Type B pancreatic cell (in vitro differentiated cells): Measurements from ENCODE around the gene FAM25A. TPM values are rescaled to one million over a fixed set of nuclear protein-coding genes. Genes with fewer than 3 reads are reported as not detected.
"Not testable (repeated sequence)": the region's sequence is repeated elsewhere in the genome, so short reads cannot be mapped to it uniquely, and the experiment has no call there.

ENCODE experiments used
- DNase-seq: peaks from one replicate; pipeline ENCODE4 v3.0.0; 2021; ENCODE audit warnings: mixed read lengths; ENCODE audit not compliant: unreplicated experiment; ENCODE audit errors: extremely low spot score
- H3K27ac Mint-ChIP-seq: 2 replicates; pipeline ENCODE4 v1.8.0; 2021; ENCODE audit warnings: mild to moderate bottlenecking, mixed read lengths
- H3K27me3 Mint-ChIP-seq: 2 replicates; pipeline ENCODE4 v1.8.0; 2021; ENCODE audit warnings: mixed read lengths
- H3K36me3 Mint-ChIP-seq: 2 replicates; pipeline ENCODE4 v1.8.0; 2021; ENCODE audit warnings: mixed read lengths
- H3K4me1 Mint-ChIP-seq: one replicate; pipeline ENCODE4 v1.8.0; 2021; ENCODE audit warnings: mixed read lengths; ENCODE audit not compliant: unreplicated experiment
- H3K4me3 Mint-ChIP-seq: 2 replicates; pipeline ENCODE4 v1.8.0; 2021; ENCODE audit warnings: mild to moderate bottlenecking, mixed read lengths
- H3K9me3 Mint-ChIP-seq: 2 replicates; pipeline ENCODE4 v1.8.0; 2021; ENCODE audit warnings: mixed read lengths
- CTCF ChIP-seq: fragments of 200-600 bp; sonication (generic); conservative IDR thresholded peaks from 2 replicates; pipeline ENCODE4 v1.5.0; 2021; ENCODE audit warnings: antibody characterized with exemption, mild to moderate bottlenecking
- long read RNA-seq: library from polyadenylated mRNA; unstranded; transcript quantifications from one replicate; pipeline ENCODE4 v2.0.0, GENCODE V29; 2020
- total RNA-seq: library from RNA; stranded (reverse); gene quantifications from 2 replicates; pipeline ENCODE4 v1.2.1, GENCODE V29; 2021; ENCODE audit warnings: low replicate concordance

Gene FAM25A
- not detected in 2 replicates for total RNA-seq
- long read RNA-seq, result 0 reads

- H3K27ac Mint-ChIP-seq, H3K4me1 Mint-ChIP-seq, DNase-seq, H3K9me3 Mint-ChIP-seq, H3K27me3 Mint-ChIP-seq, H3K36me3 Mint-ChIP-seq, H3K4me3 Mint-ChIP-seq: not testable (repeated sequence)
Observed at GRCh38 chr10:87020056-87020455, at the start of gene FAM25A. FAM25A (plus strand) TSS chr10:87020294; CDS start chr10:87020325, 31 bp downstream.

- Mint-ChIP-seq H3K4me1 (peaks cover 36% of the 10 kb centered on the region), H3K36me3 (peaks cover 4% of the 10 kb centered on the region), H3K9me3 (no peaks in the 10 kb centered on the region), H3K4me3 (peak overlapping the region; percentile 89), H3K27me3 (peaks cover 4% of the 10 kb centered on the region), H3K27ac (peak overlapping the region; percentile 95)
- DNase-seq, result no peak
- no peak for TF ChIP-seq CTCF
Observed at GRCh38 chr10:86970982-86971231, 49.2 kb upstream of the FAM25A start.

- peak overlapping the region; percentile 99 for H3K27ac Mint-ChIP-seq
- no peak for DNase-seq
- H3K9me3 Mint-ChIP-seq, result no peaks in the 10 kb centered on the region
- H3K36me3 Mint-ChIP-seq, result peaks cover 4% of the 10 kb centered on the region
- H3K4me3 Mint-ChIP-seq, result peak overlapping the region; percentile 93
- H3K4me1 Mint-ChIP-seq, result peaks cover 34% of the 10 kb centered on the region
- peak; percentile 37 for TF ChIP-seq CTCF
- peaks cover 4% of the 10 kb centered on the region for H3K27me3 Mint-ChIP-seq
Observed at GRCh38 chr10:86971232-86971991, 48.7 kb upstream of the FAM25A start.

- DNase-seq, result no peak
- peaks cover 4% of the 10 kb centered on the region for H3K36me3 Mint-ChIP-seq
- H3K27ac Mint-ChIP-seq, result peak overlapping the region; percentile 99
- no peak for TF ChIP-seq CTCF
- peaks cover 27% of the 10 kb centered on the region for H3K4me1 Mint-ChIP-seq
- peak overlapping the region; percentile 85 for H3K4me3 Mint-ChIP-seq
- H3K9me3 Mint-ChIP-seq, result no peaks in the 10 kb centered on the region
- H3K27me3 Mint-ChIP-seq, result peaks cover 4% of the 10 kb centered on the region
Observed at GRCh38 chr10:86972613-86973380, 47.3 kb upstream of the FAM25A start.

- peaks cover 4% of the 10 kb centered on the region for H3K27me3 Mint-ChIP-seq
- peaks cover 34% of the 10 kb centered on the region for H3K4me1 Mint-ChIP-seq
- peak overlapping the region; percentile 85 for H3K4me3 Mint-ChIP-seq
- DNase-seq, result no peak
- H3K9me3 Mint-ChIP-seq, result no peaks in the 10 kb centered on the region
- H3K36me3 Mint-ChIP-seq, result peaks cover 4% of the 10 kb centered on the region
- peak overlapping the region; percentile 99 for H3K27ac Mint-ChIP-seq
- TF ChIP-seq CTCF, result no peak
Observed at GRCh38 chr10:86974484-86974883, 45.6 kb upstream of the FAM25A start.

GRCh38 chr10:86976362-86977056 is 43.6 kb upstream of the FAM25A start:
- DNase-seq, result no peak
- H3K27ac Mint-ChIP-seq, result no peak overlapping the region
- TF ChIP-seq CTCF, result no peak
- peaks cover 4% of the 10 kb centered on the region for H3K27me3 Mint-ChIP-seq
- H3K4me1 Mint-ChIP-seq, result peaks cover 28% of the 10 kb centered on the region
- no peaks in the 10 kb centered on the region for H3K9me3 Mint-ChIP-seq
- H3K4me3 Mint-ChIP-seq, result no peak overlapping the region
- peaks cover 4% of the 10 kb centered on the region for H3K36me3 Mint-ChIP-seq

- not testable (repeated sequence) for H3K4me3 Mint-ChIP-seq, H3K36me3 Mint-ChIP-seq, DNase-seq, H3K27me3 Mint-ChIP-seq, H3K9me3 Mint-ChIP-seq
- peak overlapping the region; percentile 24 for H3K27ac Mint-ChIP-seq
- H3K4me1 Mint-ChIP-seq, result peaks cover 13% of the 10 kb centered on the region
Observed at GRCh38 chr10:86978457-86978856, 41.6 kb upstream of the FAM25A start.
